HepG2 (cell line): Measurements from ENCODE around the gene LRRC27. TPM values are rescaled to one million over a fixed set of nuclear protein-coding genes. Genes with fewer than 3 reads are reported as not detected.

Experiments used
- AHDC1 ChIP-seq: sonication (generic); formaldehyde crosslinking; IDR thresholded peaks from 2 replicates; pipeline ENCODE4 v1.5.1; 2020; ENCODE audit warnings: mild to moderate bottlenecking, missing genetic modification reagents, borderline replicate concordance
- CHCHD3 ChIP-seq: sonication (generic); formaldehyde crosslinking; IDR thresholded peaks from 2 replicates; pipeline ENCODE4 v1.8.0; 2022; ENCODE audit warnings: mild to moderate bottlenecking, missing genetic modification reagents, moderate library complexity
- NFKB2 ChIP-seq: sonication (generic); formaldehyde crosslinking; IDR thresholded peaks from 2 replicates; pipeline ENCODE4 v1.4.0; 2020; ENCODE audit warnings: missing genetic modification reagents, borderline replicate concordance
- RBAK ChIP-seq: sonication (generic); formaldehyde crosslinking; IDR thresholded peaks from 2 replicates; pipeline ENCODE4 v1.5.1; 2020; ENCODE audit warnings: mild to moderate bottlenecking, missing genetic modification reagents
- RFX1 ChIP-seq: fragments of 450-650 bp; IDR thresholded peaks from 2 replicates; pipeline ENCODE4 v1.6.1; 2017
- SRSF9 ChIP-seq: fragments of 200-400 bp; formaldehyde crosslinking; IDR thresholded peaks from 2 replicates; pipeline ENCODE4 v1.6.1; 2018; ENCODE audit warnings: borderline replicate concordance, mild to moderate bottlenecking, low read depth, low read length; ENCODE audit not compliant: insufficient read depth, poor library complexity, severe bottlenecking
- TFDP1 ChIP-seq: IDR thresholded peaks from 2 replicates; pipeline ENCODE4 v1.6.1; 2016; ENCODE audit warnings: missing compliant biosample characterization, missing genetic modification reagents, borderline replicate concordance
- TMF1 ChIP-seq: sonication (generic); formaldehyde crosslinking; IDR thresholded peaks from 2 replicates; pipeline ENCODE4 v1.8.1; 2022; ENCODE audit warnings: low read depth, missing genetic modification reagents
- ZFP36 ChIP-seq: fragments of 150-350 bp; IDR thresholded peaks from 2 replicates; pipeline ENCODE4 v1.6.1; 2018; ENCODE audit warnings: borderline replicate concordance, low read length, low read depth; ENCODE audit not compliant: partially characterized antibody
- ZHX2 ChIP-seq, 2 experiments: sonication (generic) in 1 of 2; formaldehyde crosslinking in 1 of 2; IDR thresholded peaks; 2 replicates each; pipeline versions ENCODE4 v1.6.1 to v1.9.0; 2014 to 2022; ENCODE audit warnings: antibody characterized with exemption in 1 of 2, borderline replicate concordance in 1 of 2, inconsistent platforms in 1 of 2, low read depth in 1 of 2, missing genetic modification reagents in 1 of 2
- ZNF12 ChIP-seq: sonication (generic); formaldehyde crosslinking; IDR thresholded peaks from 2 replicates; pipeline ENCODE4 v1.5.0; 2020; ENCODE audit warnings: missing genetic modification reagents
- ZNF34 ChIP-seq: sonication (generic); formaldehyde crosslinking; IDR thresholded peaks from 2 replicates; pipeline ENCODE4 v1.4.0; 2020; ENCODE audit warnings: mild to moderate bottlenecking, missing genetic modification reagents, borderline replicate concordance
- ZNF451 ChIP-seq: sonication (generic); formaldehyde crosslinking; IDR thresholded peaks from 2 replicates; pipeline ENCODE4 v1.5.0; 2020; ENCODE audit warnings: mild to moderate bottlenecking, missing genetic modification reagents
- ZNF549 ChIP-seq: sonication (generic); formaldehyde crosslinking; IDR thresholded peaks from 2 replicates; pipeline ENCODE4 v1.5.0; 2020; ENCODE audit warnings: missing genetic modification reagents
- ZNF747 ChIP-seq: sonication (generic); formaldehyde crosslinking; IDR thresholded peaks from 2 replicates; pipeline ENCODE4 v1.8.1; 2023; ENCODE audit warnings: missing genetic modification reagents, mild to moderate bottlenecking, borderline replicate concordance
- ZNF878 ChIP-seq: sonication (generic); formaldehyde crosslinking; IDR thresholded peaks from 2 replicates; pipeline ENCODE4 v1.8.1; 2023; ENCODE audit warnings: mild to moderate bottlenecking, missing genetic modification reagents, moderate library complexity
- polyA plus RNA-seq, 8 experiments: library from polyadenylated mRNA; depleted of rRNA in 3 of 8; stranded (reverse) in 7 of 8; unstranded in 1 of 8; fragments of >200 nt; fragmentation: Illumina TruSeq in 4 of 8; extraction: Trizol in 4 of 8; gene quantifications; 2 replicates each; pipeline versions ENCODE4 v1.2.1 to v1.2.3, GENCODE V29; 2011 to 2016; ENCODE audit warnings: low read depth in 4 of 8, missing spikeins in 1 of 8, mixed read lengths in 1 of 8; ENCODE audit not compliant: insufficient read depth in 1 of 8
- total RNA-seq, 5 experiments: library from RNA; depleted of rRNA; stranded (reverse); fragments of >200 nt; fragmentation: Illumina TruSeq; extraction: Trizol; gene quantifications; 2 replicates each; pipeline ENCODE4 v1.2.3, GENCODE V29; 2016; ENCODE audit warnings: low read depth in 1 of 5

Gene LRRC27
- total and polyA plus RNA-seq, 2 of the 13 experiments (the other 11 are each of a cell fraction or from before 2014, with no cell fraction given) = 4.2 to 4.6 TPM

- TF ChIP-seq ZHX2 (IDR thresholded peaks at IDR 0.05; ENCODE audit: low read depth) = no peak
- TF ChIP-seq ZHX2 (CRISPR knock-in tag; IDR thresholded peaks at IDR 0.05; ENCODE audit: borderline replicate concordance) = no peak
- no peak; the same call in 1 of the 2 replicates for TF ChIP-seq ZNF451 (CRISPR knock-in tag)
- TF ChIP-seq ZNF34 (CRISPR knock-in tag) = no peak
- no peak for TF ChIP-seq SRSF9
- no peak for TF ChIP-seq RBAK (CRISPR knock-in tag)
- peak; percentile 83 for TF ChIP-seq RFX1
- TF ChIP-seq TMF1 = no peak
- TF ChIP-seq ZFP36 = no peak
- peak; percentile 50; the same call in 1 of the 2 replicates for TF ChIP-seq NFKB2 (CRISPR knock-in tag)
- TF ChIP-seq TFDP1 = peak; percentile 15; the same call in 1 of the 2 replicates
- TF ChIP-seq ZNF878 (CRISPR knock-in tag) = no peak
- TF ChIP-seq ZNF12 (CRISPR knock-in tag) = no peak
- TF ChIP-seq ZNF747 = peak; percentile 76; the same call in 1 of the 2 replicates
- no peak for TF ChIP-seq AHDC1 (CRISPR knock-in tag)
- no peak for TF ChIP-seq ZNF549 (CRISPR knock-in tag)
- no peak for TF ChIP-seq CHCHD3 (CRISPR knock-in tag)
Measured at GRCh38 chr10:132395704-132396493, 63.9 kb downstream of the LRRC27 start (continued).
